Measurements from ENCODE around the gene FNDC8.
"Not testable (repeated sequence)": the region's sequence is repeated elsewhere in the genome, so short reads cannot be mapped to it uniquely, and the experiment has no call there.

The FNDC8 gene

DNA sequence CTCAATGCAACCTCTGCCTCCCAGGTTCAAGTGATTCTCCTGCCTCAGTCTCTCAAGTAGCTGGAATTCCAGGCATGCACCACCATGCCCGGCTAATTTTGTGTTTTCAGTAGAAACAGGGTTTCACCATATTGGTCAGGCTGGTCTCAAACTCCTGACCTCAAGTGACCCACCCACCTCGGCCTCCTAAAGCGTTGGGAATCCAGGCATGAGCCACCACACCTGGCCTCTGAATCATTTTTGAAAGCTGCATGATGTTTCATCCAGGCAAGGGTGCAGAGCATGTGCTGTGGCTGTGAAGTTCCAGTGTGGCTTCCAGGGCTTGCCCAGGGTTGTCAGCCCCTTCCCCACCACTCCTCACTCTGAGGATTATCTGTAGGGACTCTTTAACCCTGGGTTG lies 50.9 kb downstream of the FNDC8 start:
- not testable (repeated sequence) for DNase-seq

DNA sequence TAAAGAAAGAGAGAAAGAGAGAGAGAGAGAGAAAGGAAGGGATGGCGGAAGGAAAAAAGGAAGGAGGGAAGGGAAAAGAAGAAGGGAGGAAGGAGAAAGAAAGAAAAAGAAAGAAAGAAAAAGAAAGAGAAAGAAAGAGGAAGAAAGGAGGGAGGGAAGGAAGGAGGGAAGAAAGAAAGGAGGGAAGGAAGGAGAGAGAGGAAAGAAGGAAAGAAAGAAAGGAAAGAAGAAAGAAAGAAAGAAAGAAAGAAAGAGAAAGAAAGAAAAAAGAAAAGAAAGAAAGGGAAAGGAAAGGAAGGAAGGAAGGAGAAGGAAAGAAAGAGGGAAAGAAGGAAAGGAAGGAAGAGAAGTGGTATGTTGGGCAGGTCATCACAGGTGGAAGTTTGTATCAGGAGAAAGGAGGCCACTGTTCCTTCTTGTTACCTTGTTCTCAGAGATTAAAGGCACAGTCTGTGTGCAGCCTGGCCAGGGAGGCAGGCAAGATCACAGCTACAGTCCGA lies 53.5 kb downstream of the FNDC8 start:
- DNase-seq: no peak

DNA sequence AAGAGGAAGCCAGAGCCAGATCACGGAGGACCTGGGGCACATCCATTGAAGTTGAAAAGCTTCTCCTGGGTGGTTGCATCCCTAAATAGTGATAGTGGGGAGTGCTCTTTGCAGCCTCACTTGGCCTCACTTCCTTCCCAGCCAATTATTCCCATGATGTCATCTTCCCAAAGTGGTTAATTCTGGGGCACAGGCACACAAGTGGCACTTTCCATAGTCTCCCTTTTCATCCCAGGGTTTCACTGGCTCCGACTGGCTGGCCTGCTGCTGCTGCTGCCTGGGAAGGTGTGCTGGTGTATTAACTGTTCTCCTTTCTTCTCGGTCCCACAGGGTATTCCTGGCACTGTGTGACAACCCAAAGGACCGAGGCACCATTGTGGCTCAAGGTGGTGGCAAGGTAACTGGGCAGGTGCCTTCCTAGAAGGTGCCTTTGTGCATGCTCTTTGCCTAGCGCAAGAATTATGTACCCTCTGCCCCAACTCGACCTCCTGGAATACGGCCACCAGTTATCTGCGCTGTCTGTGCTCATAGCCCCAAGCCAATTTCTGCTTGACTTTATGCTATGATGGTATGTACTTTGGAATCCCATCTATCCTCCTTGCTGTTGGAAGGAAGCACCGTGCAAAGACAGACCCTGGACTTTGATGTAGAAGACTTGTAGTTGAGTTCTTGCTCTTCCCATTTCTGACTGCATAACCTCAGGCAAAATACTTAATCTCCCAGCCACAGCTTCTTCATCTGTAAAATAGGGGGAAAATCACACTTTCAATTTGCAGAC lies 54.4 kb downstream of the FNDC8 start:
- DNase-seq: no peak

DNA sequence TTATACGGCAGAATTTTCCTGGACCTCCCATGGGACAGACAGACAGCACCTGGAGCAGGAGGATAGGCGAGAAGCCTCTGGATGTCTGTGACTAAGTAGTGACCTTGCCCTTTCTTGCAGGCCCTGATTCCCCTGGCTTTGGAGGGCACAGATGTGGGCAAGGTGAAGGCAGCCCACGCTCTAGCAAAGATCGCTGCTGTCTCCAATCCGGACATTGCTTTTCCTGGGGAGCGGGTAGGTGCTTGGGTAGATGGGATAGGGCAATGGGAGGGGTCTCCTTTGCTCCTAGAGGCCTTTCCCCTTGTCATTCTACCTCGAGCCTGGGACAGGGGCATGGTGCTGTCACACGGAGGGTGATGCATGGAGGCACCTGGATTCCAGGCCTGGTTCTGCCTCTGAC lies 55.5 kb downstream of the FNDC8 start:
- no peak for DNase-seq

DNA sequence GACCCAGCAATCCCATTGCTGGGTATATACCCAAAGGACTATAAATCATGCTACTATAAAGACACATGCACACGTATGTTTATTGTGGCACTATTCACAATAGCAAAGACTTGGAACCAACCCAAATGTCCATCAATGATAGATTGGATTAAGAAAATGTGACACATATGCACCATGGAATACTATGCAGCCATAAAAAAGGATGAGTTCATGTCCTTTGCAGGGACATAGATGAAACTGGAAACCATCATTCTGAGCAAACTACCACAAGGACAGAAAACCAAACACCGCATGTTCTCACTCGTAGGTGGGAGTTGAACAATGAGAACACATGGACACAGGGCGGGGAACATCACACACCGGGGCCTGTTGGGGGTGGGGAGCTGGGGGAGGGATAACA lies 58.0 kb downstream of the FNDC8 start:
- not testable (repeated sequence) for DNase-seq

Data from T-helper 2 cell (primary cell).